Measurements from ENCODE around the gene PCED1B.

GRCh38 chr12:47265391-47265790, 186.0 kb downstream of the PCED1B start:
- no peak for TF ChIP-seq CTCF (IDR thresholded peaks at IDR 0.05; ENCODE audit: poor library complexity)
- TF ChIP-seq EZH2 (IDR thresholded peaks at IDR 0.05; ENCODE audit: borderline replicate concordance): no peak
- no peak for TF ChIP-seq EZH2phosphoT487 (IDR thresholded peaks at IDR 0.05; ENCODE audit: low read depth, severe bottlenecking, unreplicated experiment)
